Measurements from ENCODE around the gene CFAP20DC.
"Not testable (repeated sequence)": the region's sequence is repeated elsewhere in the genome, so short reads cannot be mapped to it uniquely, and the experiment has no call there.

CFAP20DC gene

DNA sequence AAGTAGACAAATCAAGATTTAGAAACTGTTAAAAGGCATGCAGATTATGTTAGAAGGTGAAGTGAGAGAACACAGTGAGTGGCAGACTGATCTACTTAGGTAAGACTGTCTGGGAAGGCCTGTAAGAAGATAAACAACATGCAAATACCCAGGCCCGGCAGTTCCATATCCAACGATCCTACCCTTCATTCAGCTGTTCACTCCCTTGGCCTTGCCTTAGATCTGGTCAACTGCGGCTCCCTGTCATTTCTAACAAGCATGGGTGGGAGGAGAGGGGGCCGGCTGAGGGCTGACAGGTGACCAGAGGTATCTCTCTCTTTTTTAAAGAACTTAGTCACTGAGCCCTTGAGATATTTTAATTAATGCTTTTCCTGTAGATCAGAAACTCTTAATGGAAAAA lies 298.6 kb downstream of the CFAP20DC start:
- DNase-seq (ENCODE audit: low read depth in 2 of 3, low spot score in 2 of 3): no peak

DNA sequence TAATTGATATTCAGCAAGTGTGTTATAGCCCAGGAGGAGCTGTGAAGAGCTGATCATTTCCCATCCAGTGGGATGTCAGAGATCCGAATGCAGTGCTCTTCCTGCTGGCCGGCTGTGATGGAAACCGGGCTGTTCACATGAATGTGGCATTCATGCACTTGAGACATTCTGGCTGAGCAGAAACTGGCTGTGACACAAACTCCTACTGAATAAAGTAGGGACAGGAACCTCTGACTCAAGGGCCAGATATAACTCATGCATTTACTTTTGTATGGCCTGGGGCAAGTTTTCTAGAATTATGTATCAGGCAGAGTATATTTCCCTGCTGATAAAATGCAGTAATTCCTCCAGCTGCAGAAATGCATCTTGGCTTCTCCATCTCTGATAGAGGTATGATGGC lies 299.9 kb downstream of the CFAP20DC start:
- no peak for DNase-seq (ENCODE audit: low read depth in 2 of 3, low spot score in 2 of 3)

DNA sequence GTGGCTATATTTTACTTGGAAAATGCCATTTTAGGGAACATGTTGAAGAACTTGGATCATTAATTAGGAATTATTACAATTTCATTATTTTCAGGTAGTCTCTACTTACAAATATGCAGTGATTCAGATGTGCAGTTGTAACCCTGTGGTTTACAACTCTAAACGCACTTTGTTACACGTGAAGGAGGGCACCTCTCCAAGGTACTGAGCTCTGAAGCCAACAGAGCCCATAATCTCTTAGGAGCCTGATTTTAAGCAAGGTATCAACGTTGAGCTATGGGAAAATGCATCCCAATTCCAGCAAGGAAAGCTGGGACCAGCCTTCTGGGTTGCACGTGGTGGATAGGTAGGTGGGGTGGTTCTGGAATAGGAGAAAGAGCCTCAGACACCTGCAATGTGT lies 301.8 kb downstream of the CFAP20DC start:
- DNase-seq (ENCODE audit: low read depth in 2 of 3, low spot score in 2 of 3): no peak

DNA sequence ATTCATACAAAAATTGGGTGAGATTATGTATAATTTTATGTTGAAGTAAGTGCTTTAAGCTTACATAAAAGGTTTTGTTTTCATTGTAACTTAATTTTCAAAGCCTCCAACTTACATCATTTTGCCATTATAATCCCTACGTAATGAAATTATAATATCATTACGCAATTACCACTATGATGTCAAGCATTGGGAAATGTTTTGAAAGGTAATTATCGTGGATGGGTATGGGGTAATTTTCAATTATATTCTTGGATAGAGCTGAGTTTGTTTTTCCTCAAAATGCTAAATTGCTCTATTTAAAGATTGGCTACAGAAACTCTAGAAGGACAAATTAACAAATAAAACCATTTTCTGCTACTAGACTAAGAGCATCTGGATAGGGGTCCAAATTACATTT lies 303.1 kb downstream of the CFAP20DC start:
- DNase-seq (ENCODE audit: low read depth in 2 of 3, low spot score in 2 of 3): no peak

DNA sequence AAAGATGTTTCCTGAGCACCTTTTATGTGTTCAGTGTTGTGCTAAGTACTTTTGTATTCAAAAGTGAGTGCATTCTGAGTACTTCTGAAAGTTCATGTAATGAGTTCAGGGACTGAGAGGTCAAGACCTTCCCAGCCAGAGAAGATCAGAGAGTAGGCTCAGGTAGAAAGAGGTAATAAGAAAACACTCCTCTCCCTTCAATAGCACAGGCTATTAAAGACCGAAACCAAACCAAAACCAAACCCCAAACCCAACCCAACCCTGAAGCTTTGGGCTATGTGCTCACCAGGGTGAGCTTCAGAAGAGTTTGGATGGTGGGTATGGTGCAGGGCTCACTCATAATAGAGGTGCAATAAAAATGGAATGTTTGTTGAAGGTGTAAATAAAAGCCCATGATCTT lies 306.5 kb downstream of the CFAP20DC start:
- no peak for DNase-seq (ENCODE audit: low read depth in 2 of 3, low spot score in 2 of 3)

GRCh38 chr3:58742239-58742638 lies 307.6 kb downstream of the CFAP20DC start:
- DNase-seq (ENCODE audit: low read depth in 2 of 3, low spot score in 2 of 3): no peak

DNA sequence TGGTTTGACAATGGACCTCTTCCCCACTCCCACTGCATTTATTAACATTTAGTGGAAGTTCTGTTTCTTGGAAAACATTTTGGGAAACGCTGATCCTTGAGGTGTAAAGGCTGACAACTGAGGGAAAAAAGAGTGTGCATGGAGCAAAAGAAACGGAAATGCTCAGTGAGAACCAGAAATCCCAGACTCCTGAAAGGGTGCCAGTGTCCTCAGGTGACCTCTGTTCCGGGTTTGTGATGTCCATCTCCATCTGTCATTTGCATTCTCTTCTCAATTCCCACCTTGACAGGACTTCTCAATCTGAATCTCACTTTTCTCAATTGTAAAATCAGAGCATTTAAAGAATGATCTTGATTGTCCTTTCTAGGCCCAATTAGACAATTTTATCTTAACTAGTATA lies 312.2 kb downstream of the CFAP20DC start:
- DNase-seq (ENCODE audit: low read depth in 2 of 3, low spot score in 2 of 3): no peak

DNA sequence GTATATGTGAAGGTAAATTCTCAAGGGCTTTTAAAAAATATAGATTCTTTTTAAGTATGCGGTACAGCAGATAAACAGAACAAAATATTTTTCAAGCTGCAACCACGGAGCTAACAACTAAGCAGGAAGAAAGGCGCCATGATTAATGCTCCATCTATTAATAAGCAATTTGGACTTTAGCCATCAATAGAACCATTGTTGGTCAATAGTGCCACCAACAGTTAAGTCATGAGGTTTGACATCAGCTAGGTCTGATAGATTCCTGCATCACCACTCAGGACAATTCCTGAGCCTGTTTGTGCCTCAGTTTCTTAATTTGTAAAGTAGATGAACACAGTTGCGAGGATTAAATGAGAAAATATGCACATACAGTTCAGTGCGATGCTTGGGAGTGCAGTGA lies 318.2 kb downstream of the CFAP20DC start:
- no peak for DNase-seq (ENCODE audit: low read depth in 2 of 3, low spot score in 2 of 3)

DNA sequence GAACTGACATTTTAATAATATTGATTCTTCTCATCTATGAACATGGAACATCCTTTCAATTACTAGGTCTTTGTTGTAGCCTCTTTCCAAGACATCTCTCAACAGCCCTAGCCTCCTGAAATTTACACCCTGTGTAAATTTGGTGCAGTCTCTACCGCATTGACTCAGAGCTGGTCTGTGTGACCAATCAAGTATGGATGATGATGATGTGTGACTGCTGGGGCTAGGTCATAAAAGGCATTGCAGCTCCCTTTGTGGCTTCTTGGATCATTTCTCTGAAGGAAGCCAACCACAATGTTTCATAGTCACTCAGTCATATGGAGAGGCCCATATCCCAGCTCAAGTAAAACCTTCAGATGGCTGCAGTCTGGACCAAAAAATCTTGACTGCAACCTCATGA lies 321.1 kb downstream of the CFAP20DC start:
- DNase-seq (ENCODE audit: low read depth in 2 of 3, low spot score in 2 of 3): no peak

GRCh38 chr3:58725326-58725853 lies 324.4 kb downstream of the CFAP20DC start:
- no peak for DNase-seq (ENCODE audit: low read depth in 2 of 3, low spot score in 2 of 3)

GRCh38 chr3:58724336-58724735 lies 325.5 kb downstream of the CFAP20DC start:
- DNase-seq (ENCODE audit: low read depth in 2 of 3, low spot score in 2 of 3): no peak

GRCh38 chr3:58723173-58723572 lies 326.7 kb downstream of the CFAP20DC start:
- no peak for DNase-seq (ENCODE audit: low read depth in 2 of 3, low spot score in 2 of 3)

DNA sequence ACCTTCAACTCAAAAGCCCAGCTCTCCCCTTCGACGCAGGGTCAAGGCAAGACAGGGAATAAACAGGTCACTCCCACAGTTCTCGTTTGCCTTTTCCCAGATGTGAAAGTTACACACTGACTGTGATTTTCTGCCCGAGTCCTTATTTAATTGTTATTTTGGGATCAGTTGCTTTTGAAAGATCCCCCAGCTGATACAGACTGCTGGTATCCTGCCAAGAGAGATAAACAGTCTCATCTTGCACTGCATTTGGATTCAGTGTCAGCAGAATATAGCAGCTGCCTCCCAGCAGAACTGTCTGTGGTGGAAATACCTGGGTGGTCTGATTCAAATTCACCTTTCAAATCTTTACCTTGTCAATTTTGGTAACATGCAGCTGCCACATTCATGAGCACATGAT lies 327.3 kb downstream of the CFAP20DC start:
- no peak for DNase-seq (ENCODE audit: low read depth in 2 of 3, low spot score in 2 of 3)

DNA sequence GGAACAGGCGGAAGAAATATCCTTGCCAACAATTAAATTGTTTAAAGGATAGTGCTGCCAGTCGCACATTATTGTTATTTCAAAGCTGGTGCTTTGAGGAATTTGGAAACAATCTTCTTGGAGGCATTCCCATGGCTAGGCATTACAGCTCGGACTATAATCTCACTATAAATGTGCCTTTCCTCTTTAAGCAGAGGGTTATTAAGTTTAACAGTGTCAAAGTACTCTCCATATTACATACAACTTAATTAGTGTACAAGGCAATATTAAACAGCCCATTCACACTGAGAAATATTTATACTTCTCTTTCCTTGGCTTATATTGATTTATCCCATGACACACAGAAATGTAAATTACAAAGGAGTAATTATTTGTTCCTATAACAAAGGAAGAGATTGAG lies 329.3 kb downstream of the CFAP20DC start:
- DNase-seq (ENCODE audit: low read depth in 2 of 3, low spot score in 2 of 3): no peak

GRCh38 chr3:58719684-58720083 lies 330.1 kb downstream of the CFAP20DC start:
- DNase-seq (ENCODE audit: low read depth in 2 of 3, low spot score in 2 of 3): no peak

- DNase-seq (ENCODE audit: low read depth in 2 of 3, low spot score in 2 of 3): no peak
Measured at GRCh38 chr3:58713715-58714401, 336.0 kb downstream of the CFAP20DC start.

DNA sequence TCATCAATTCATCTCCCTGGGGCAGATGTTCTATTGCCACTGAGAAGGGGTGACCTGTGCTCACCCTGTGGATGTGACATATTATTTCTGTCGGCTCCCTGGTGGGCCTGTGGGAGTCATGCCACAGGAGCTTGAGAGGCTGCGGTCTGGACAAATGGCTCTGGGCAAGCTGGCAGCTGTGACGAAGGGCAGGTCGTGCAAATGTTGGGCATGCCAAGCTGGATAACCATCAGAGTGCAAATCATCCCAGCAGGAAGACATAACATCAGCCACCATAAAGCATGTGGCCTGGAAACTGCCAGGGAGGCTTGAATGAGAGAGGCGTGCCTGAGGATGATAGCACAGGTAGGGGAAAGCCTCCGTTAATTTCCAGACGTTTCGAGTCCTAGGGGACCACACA lies 338.0 kb downstream of the CFAP20DC start:
- no peak for DNase-seq (ENCODE audit: low read depth in 2 of 3, low spot score in 2 of 3)

DNA sequence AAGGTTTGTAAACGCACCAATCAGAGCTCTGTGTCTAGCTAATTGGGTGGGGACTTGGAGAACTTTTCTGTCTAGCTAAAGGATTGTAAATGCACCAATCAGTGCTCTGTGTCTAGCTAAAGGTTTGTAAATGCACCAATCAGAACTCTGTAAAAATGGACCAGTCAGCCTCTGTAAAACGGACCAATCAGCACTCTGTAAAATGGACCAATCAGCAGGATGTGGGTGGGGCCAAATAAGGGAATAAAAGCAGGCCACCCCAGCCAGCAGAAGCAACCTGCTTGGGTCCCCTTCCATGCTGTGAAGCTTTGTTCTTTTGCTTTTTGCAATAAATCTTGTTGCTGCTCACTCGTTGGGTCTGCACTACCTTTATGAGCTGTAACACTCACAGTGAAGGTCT lies 340.8 kb downstream of the CFAP20DC start:
- DNase-seq (ENCODE audit: low read depth in 2 of 3, low spot score in 2 of 3): not testable (repeated sequence)

DNA sequence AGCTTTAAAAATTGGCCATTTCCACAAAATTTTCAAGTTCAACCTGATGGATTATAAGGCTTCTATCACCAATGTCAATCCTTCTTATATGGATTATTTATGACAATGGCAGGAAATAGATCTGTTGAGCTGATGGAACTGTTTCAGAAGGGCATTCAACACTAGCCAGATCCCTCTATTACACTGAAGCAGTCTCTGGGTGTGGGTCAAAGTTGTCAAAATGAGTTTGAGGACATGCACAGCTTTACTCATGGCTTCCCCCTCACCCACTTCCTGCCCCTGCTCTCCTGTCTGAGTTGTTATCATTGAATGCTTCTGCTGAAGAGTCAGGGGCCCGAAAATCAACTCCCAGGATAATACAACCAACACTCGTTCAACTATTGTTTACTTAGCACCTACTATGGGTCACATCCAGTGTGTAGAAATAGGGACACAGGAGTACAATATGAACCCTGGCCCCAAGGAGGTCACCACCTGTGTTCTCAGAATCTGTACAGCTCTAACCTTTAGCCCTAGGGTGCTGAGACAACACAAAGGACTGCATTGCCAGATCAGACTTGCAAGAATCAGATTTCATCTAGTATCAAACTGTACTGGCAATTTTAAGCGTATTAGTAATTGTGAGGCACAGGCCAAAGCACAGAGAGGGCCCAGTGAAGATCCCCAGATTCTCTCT lies 341.6 kb downstream of the CFAP20DC start:
- DNase-seq (ENCODE audit: low read depth in 2 of 3, low spot score in 2 of 3): no peak

DNA sequence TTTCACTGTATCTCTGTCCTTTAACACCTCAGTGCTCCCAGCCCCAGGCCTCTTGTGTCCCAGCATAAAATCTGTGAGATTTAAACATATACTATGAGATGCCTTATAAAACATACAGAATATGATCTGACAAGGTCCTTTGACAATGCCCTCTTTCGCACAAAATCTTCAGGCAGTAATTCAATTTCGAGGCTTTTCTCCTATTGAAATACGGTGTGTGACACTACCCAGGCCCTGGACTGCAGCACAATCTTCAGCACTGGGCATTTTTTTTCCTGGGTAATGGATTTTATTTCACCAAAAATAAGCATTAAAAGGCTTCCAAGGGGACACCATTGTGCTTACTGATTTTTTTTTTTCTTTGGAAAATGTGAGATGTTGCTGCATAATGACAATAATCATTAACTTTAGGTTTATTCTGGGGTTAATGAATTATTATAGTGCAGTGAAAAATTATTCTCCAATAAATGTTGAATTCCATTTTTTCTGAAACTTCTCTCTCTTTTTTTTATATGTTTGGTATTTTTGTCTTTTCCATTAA lies 342.4 kb downstream of the CFAP20DC start:
- DNase-seq (ENCODE audit: low read depth in 2 of 3, low spot score in 2 of 3): no peak

- DNase-seq (ENCODE audit: low read depth in 2 of 3, low spot score in 2 of 3): no peak
Measured at GRCh38 chr3:58706395-58707167, 343.2 kb downstream of the CFAP20DC start.

DNA sequence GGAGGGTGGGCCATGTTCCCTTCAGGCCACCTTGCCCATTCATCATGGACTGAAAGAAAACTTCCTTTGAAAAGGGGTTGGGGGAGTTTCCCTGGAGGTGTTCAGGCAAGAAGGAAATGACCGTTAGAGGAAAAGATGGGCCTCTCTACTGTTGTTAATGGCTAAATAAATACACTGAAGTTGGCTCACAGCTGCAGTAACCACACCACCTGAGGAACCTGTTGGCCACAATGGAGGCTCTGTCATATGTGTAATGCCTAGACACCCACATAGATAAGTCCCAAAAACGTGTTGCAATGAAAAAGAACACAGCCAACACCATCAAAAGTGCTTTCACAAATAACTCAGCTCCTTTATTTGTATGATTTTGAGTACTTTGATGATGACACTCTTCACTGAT lies 345.1 kb downstream of the CFAP20DC start:
- DNase-seq (ENCODE audit: low read depth in 2 of 3, low spot score in 2 of 3): no peak

All from activated CD8-positive, alpha-beta memory T cell treated with anti-CD3 and anti-CD28 coated beads for 48 hours (primary cell).